NB4 (cell line): ENCODE results near the gene TRIO.

Experiments
- DNase-seq: peaks from one replicate; pipeline ENCODE4 v3.0.0; 2010; ENCODE audit warnings: low read depth
- H3K4me3 ChIP-seq: one replicate; pipeline ENCODE4 v1.5.1; 2011; ENCODE audit warnings: mild to moderate bottlenecking, low read depth, low read length, moderate library complexity
- CTCF ChIP-seq: IDR thresholded peaks from one replicate; pipeline ENCODE4 v1.5.1; 2012; ENCODE audit warnings: low read depth, low read length
- MAX ChIP-seq: IDR thresholded peaks from 2 replicates; pipeline ENCODE4 v1.6.1; 2011; ENCODE audit warnings: low read depth, low read length
- MYC ChIP-seq: IDR thresholded peaks from 2 replicates; pipeline ENCODE4 v1.6.1; 2011; ENCODE audit warnings: low read depth, low read length
- POLR2A ChIP-seq: IDR thresholded peaks from 2 replicates; pipeline ENCODE4 v1.6.1; 2011; ENCODE audit warnings: mild to moderate bottlenecking; ENCODE audit not compliant: insufficient read length; ENCODE audit errors: extremely low read depth

TRIO gene

GRCh38 chr5:14308384-14309154 is 165.4 kb downstream of the TRIO start:
- no peak overlapping the region for H3K4me3 ChIP-seq
- DNase-seq, result no peak
- TF ChIP-seq POLR2A (no peak), MAX (no peak), MYC (no peak), CTCF (no peak)

DNA sequence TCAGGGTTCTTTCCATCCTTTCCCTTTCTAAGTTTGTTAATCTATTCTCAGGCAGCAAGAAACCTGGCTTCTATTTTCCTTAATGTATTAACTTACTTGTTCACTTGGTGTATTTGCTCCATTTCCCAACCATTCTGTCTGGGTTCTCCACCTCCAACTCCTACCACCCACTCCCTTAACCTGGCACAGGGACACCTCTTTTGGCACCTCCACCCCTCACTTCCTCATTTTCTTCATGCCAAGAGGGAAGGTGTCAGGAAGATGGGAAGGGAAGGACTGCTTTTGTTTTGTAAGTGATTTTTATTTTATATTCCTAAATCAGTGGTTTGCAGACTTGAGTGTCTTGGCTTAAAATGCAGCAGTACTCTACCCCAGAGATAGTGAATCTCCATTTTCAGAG is 166.1 kb downstream of the TRIO start:
- H3K4me3 ChIP-seq, result no peak overlapping the region
- no peak for DNase-seq
- TF ChIP-seq MYC (no peak), POLR2A (no peak), CTCF (no peak), MAX (no peak)

DNA sequence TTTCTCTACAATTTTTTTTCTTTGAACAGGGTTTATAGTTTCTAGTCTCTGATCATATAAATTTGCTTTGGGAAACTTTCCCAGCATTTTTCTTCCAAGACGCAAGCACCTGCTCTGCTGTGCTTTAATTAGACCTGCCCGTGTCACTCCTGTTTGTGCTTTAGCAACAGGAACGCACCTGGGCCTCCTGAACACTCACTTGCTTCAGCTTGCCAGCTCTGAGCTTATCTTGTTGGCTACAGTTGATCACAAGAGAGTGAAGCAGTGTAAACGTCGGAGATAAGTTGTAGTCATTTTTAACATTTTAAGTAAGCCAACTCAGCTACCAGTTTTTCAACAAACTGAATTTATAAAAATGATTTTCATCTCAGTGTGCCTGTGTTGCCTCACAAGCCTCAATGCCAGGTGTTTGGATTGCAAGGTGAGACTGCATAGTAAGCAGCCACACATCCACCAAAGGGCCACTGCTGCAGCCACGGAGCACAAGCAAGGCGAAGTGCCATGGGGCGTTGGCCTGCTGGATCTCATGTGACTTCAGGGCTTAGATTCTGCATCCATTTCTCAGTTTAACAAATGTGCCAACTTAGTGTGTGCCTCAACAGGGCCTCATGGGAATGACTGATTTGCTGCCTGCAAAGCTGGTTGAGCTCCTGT is 166.9 kb downstream of the TRIO start:
- no peak for DNase-seq
- TF ChIP-seq MAX (no peak), CTCF (no peak), MYC (no peak), POLR2A (no peak)
- H3K4me3 ChIP-seq, result no peak overlapping the region

GRCh38 chr5:14310901-14311300 is 167.8 kb downstream of the TRIO start:
- no peak overlapping the region for H3K4me3 ChIP-seq
- no peak for DNase-seq
- TF ChIP-seq MAX (no peak), POLR2A (no peak), CTCF (no peak), MYC (no peak)

GRCh38 chr5:14313986-14314690 is 171.0 kb downstream of the TRIO start:
- no peak overlapping the region for H3K4me3 ChIP-seq
- TF ChIP-seq MYC (no peak), POLR2A (no peak), CTCF (no peak), MAX (no peak)
- no peak for DNase-seq
